GM12878 (cell line): ENCODE data around the gene LSM14B. TPM values are rescaled to one million over a fixed set of nuclear protein-coding genes. Genes with fewer than 3 reads are reported as not detected.

Source experiments
- ATF3 ChIP-seq: IDR thresholded peaks from 2 replicates; pipeline ENCODE4 v1.6.1; 2011; ENCODE audit warnings: low read depth, mild to moderate bottlenecking, low read length, moderate library complexity, borderline replicate concordance; ENCODE audit errors: extremely low read depth
- CREB1 ChIP-seq: IDR thresholded peaks from 2 replicates; pipeline ENCODE4 v1.6.1; 2012; ENCODE audit warnings: low read depth, mild to moderate bottlenecking, inconsistent platforms
- CTCF ChIP-seq, 3 experiments: IDR thresholded peaks in 2 of 3; conservative IDR thresholded peaks in 1 of 3; 2 replicates each; pipeline ENCODE4 v1.5.1; 2011; ENCODE audit warnings: low read depth in 3 of 3, low read length in 3 of 3, mild to moderate bottlenecking in 3 of 3, control low read depth in 2 of 3, moderate library complexity in 2 of 3, inconsistent platforms in 1 of 3, mixed read lengths in 1 of 3; ENCODE audit not compliant: control insufficient read depth in 2 of 3, insufficient read depth in 1 of 3; ENCODE audit errors: extremely low read depth in 1 of 3
- DPF2 ChIP-seq: fragments of 450-650 bp; IDR thresholded peaks from 2 replicates; pipeline ENCODE4 v1.6.1; 2017; ENCODE audit warnings: mild to moderate bottlenecking
- MEF2A ChIP-seq: IDR thresholded peaks from 2 replicates; pipeline ENCODE4 v1.6.1; 2011; ENCODE audit warnings: low read depth, mild to moderate bottlenecking, low read length, moderate library complexity; ENCODE audit not compliant: insufficient read depth
- PAX5 ChIP-seq: IDR thresholded peaks from 2 replicates; pipeline ENCODE4 v1.6.1; 2011; ENCODE audit warnings: low read depth, low read length, borderline replicate concordance
- RFX5 ChIP-seq: IDR thresholded peaks from 2 replicates; pipeline ENCODE4 v1.6.1; 2011; ENCODE audit warnings: low read depth, low read length, improper control_type of control experiment
- SIX5 ChIP-seq: IDR thresholded peaks from 2 replicates; pipeline ENCODE4 v1.6.1; 2011; ENCODE audit warnings: mild to moderate bottlenecking, low read depth, low read length, moderate library complexity; ENCODE audit not compliant: severe bottlenecking
- SKIL ChIP-seq: fragments of 450-650 bp; IDR thresholded peaks from 2 replicates; pipeline ENCODE4 v1.6.1; 2017; ENCODE audit warnings: mild to moderate bottlenecking, low read depth, inconsistent platforms; ENCODE audit not compliant: poor library complexity, severe bottlenecking
- SMAD5 ChIP-seq: IDR thresholded peaks from 2 replicates; pipeline ENCODE4 v1.6.1; 2016; ENCODE audit warnings: antibody characterized with exemption, low read depth
- STAT1 ChIP-seq: fragments of 450-650 bp; conservative IDR thresholded peaks from 2 replicates; pipeline ENCODE4 v1.6.1; 2014; ENCODE audit warnings: antibody characterized with exemption, mild to moderate bottlenecking
- TCF7 ChIP-seq: IDR thresholded peaks from 2 replicates; pipeline ENCODE4 v1.6.1; 2014; ENCODE audit warnings: antibody characterized with exemption, borderline replicate concordance
- polyA plus RNA-seq, 11 experiments: library from polyadenylated mRNA; depleted of rRNA in 4 of 11; unstranded in 6 of 11; stranded (reverse) in 5 of 11; fragments of >200 nt; fragmentation: Nextera tagmentation in 4 of 11; fragmentation: Illumina TruSeq in 1 of 11; extraction: Ambion mirVana in 4 of 11; extraction: Trizol in 1 of 11; gene quantifications; 1 replicate in 1 of 11; 2 replicates in 10 of 11; pipeline versions ENCODE4 v1.2.1 to v1.2.3, GENCODE V29; 2011 to 2016; ENCODE audit warnings: inconsistent platforms in 2 of 11, missing spikeins in 2 of 11, low read depth in 1 of 11
- total RNA-seq, 4 experiments: library from RNA; depleted of rRNA in 3 of 4; stranded (reverse); fragments of >200 nt in 3 of 4; fragmentation: Illumina TruSeq in 1 of 4; extraction: Trizol in 1 of 4; gene quantifications; 2 replicates each; pipeline versions ENCODE4 v1.2.1 to v1.2.3, GENCODE V29; 2013 to 2021
- TF ChIP-seq, protein P1 (sequence below): IDR thresholded peaks from 2 replicates; pipeline ENCODE4 v1.6.1; 2011; ENCODE audit warnings: borderline replicate concordance, low read depth, mild to moderate bottlenecking, moderate library complexity, low read length; ENCODE audit not compliant: insufficient read depth, poor library complexity, severe bottlenecking

The LSM14B gene
- total and polyA plus RNA-seq, 10 of the 15 experiments (the other 5 are each of a cell fraction or from before 2014, with no cell fraction given): 0.56 to 34.3 (median 15.6) TPM

GRCh38 chr20:62159839-62160238 lies 37.6 kb downstream of the LSM14B start (continued):
- TF ChIP-seq CREB1: peak; percentile 44; the same call in 1 of the 2 replicates
- TF ChIP-seq, protein P1, sequence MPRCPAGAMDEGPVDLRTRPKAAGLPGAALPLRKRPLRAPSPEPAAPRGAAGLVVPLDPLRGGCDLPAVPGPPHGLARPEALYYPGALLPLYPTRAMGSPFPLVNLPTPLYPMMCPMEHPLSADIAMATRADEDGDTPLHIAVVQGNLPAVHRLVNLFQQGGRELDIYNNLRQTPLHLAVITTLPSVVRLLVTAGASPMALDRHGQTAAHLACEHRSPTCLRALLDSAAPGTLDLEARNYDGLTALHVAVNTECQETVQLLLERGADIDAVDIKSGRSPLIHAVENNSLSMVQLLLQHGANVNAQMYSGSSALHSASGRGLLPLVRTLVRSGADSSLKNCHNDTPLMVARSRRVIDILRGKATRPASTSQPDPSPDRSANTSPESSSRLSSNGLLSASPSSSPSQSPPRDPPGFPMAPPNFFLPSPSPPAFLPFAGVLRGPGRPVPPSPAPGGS: peak; percentile 31
- no peak for TF ChIP-seq ATF3
- no peak for TF ChIP-seq PAX5
- no peak for TF ChIP-seq RFX5
- no peak for TF ChIP-seq STAT1
- TF ChIP-seq SKIL: no peak
- no peak for TF ChIP-seq TCF7
- TF ChIP-seq SMAD5: no peak
- TF ChIP-seq SIX5: no peak
- no peak for TF ChIP-seq CTCF (IDR thresholded peaks at IDR 0.05 in 2 of 3, conservative IDR thresholded peaks at IDR 0.05 in 1 of 3; ENCODE audit: control insufficient read depth in 2 of 3, extremely low read depth in 1 of 3, insufficient read depth in 1 of 3, low read depth in 3 of 3, low read length in 3 of 3)
- TF ChIP-seq MEF2A: peak; percentile 66; the same call in 1 of the 2 replicates
- TF ChIP-seq DPF2: no peak
